ENCODE data around the gene CNKSR3.

DNA sequence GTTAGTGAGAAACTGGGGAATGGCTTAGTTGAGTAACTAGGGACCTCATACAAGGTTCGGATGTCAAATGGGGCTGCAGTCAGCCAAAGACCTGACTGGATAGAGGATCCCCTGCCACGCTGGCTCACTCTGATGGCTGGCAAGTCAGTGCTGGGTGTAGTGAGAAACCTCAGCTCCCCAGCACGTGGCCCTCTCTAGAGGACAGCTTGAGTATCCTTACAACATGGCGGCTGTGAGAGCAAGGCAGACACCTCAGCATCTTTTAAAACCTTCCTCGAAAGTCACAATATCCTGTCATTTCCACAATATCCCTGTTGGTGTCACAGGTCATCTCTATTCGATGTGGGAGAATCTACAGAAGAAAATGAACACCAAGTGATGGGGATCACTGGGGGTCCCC lies 127.2 kb downstream of the CNKSR3 start:
- TF ChIP-seq, protein P1, sequence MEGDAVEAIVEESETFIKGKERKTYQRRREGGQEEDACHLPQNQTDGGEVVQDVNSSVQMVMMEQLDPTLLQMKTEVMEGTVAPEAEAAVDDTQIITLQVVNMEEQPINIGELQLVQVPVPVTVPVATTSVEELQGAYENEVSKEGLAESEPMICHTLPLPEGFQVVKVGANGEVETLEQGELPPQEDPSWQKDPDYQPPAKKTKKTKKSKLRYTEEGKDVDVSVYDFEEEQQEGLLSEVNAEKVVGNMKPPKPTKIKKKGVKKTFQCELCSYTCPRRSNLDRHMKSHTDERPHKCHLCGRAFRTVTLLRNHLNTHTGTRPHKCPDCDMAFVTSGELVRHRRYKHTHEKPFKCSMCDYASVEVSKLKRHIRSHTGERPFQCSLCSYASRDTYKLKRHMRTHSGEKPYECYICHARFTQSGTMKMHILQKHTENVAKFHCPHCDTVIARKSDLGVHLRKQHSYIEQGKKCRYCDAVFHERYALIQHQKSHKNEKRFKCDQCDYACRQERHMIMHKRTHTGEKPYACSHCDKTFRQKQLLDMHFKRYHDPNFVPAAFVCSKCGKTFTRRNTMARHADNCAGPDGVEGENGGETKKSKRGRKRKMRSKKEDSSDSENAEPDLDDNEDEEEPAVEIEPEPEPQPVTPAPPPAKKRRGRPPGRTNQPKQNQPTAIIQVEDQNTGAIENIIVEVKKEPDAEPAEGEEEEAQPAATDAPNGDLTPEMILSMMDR (conservative IDR thresholded peaks at IDR 0.05; ENCODE audit: low read depth in 2 of 2), result no peak
- TF ChIP-seq CREB1 (CRISPR knock-in tag; IDR thresholded peaks at IDR 0.05; ENCODE audit: low read depth) (no peak), EZH2 (IDR thresholded peaks at IDR 0.05; ENCODE audit: low read depth, unreplicated experiment) (no peak), EZH2phosphoT487 (IDR thresholded peaks at IDR 0.05; ENCODE audit: unreplicated experiment) (no peak), POLR2AphosphoS5 (IDR thresholded peaks at IDR 0.05; ENCODE audit: low read depth) (no peak), JUNB (IDR thresholded peaks at IDR 0.05; ENCODE audit: unreplicated experiment) (no peak), ZNF114 (CRISPR knock-in tag; IDR thresholded peaks at IDR 0.05) (no peak)
- TF ChIP-seq, protein P2, sequence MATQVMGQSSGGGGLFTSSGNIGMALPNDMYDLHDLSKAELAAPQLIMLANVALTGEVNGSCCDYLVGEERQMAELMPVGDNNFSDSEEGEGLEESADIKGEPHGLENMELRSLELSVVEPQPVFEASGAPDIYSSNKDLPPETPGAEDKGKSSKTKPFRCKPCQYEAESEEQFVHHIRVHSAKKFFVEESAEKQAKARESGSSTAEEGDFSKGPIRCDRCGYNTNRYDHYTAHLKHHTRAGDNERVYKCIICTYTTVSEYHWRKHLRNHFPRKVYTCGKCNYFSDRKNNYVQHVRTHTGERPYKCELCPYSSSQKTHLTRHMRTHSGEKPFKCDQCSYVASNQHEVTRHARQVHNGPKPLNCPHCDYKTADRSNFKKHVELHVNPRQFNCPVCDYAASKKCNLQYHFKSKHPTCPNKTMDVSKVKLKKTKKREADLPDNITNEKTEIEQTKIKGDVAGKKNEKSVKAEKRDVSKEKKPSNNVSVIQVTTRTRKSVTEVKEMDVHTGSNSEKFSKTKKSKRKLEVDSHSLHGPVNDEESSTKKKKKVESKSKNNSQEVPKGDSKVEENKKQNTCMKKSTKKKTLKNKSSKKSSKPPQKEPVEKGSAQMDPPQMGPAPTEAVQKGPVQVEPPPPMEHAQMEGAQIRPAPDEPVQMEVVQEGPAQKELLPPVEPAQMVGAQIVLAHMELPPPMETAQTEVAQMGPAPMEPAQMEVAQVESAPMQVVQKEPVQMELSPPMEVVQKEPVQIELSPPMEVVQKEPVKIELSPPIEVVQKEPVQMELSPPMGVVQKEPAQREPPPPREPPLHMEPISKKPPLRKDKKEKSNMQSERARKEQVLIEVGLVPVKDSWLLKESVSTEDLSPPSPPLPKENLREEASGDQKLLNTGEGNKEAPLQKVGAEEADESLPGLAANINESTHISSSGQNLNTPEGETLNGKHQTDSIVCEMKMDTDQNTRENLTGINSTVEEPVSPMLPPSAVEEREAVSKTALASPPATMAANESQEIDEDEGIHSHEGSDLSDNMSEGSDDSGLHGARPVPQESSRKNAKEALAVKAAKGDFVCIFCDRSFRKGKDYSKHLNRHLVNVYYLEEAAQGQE (IDR thresholded peaks at IDR 0.05; ENCODE audit: unreplicated experiment), result no peak
- TF ChIP-seq, protein P3, sequence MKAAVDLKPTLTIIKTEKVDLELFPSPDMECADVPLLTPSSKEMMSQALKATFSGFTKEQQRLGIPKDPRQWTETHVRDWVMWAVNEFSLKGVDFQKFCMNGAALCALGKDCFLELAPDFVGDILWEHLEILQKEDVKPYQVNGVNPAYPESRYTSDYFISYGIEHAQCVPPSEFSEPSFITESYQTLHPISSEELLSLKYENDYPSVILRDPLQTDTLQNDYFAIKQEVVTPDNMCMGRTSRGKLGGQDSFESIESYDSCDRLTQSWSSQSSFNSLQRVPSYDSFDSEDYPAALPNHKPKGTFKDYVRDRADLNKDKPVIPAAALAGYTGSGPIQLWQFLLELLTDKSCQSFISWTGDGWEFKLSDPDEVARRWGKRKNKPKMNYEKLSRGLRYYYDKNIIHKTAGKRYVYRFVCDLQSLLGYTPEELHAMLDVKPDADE (IDR thresholded peaks at IDR 0.05), result no peak

Measured in GM23338 (cell line).